ES-I3 (cell line): ENCODE data around the gene CTBP2.

ENCODE experiments used
- H3K36me3 ChIP-seq: 2 replicates; pipeline ENCODE4 v1.6.1; 2013; ENCODE audit warnings: mild to moderate bottlenecking, low read length, control low read depth, moderate library complexity; ENCODE audit not compliant: insufficient read depth
- H3K4me1 ChIP-seq: 2 replicates; pipeline ENCODE4 v1.6.1; 2013; ENCODE audit warnings: mild to moderate bottlenecking, control low read depth, low read length; ENCODE audit not compliant: insufficient read depth
- H3K9ac ChIP-seq: 2 replicates; pipeline ENCODE4 v1.6.1; 2013; ENCODE audit warnings: low read depth, mild to moderate bottlenecking, low read length, moderate library complexity
- H3K9me3 ChIP-seq: 2 replicates; pipeline ENCODE4 v1.6.1; 2013; ENCODE audit warnings: mild to moderate bottlenecking, low read length, moderate library complexity; ENCODE audit not compliant: control insufficient read depth, insufficient read depth

CTBP2 gene

DNA sequence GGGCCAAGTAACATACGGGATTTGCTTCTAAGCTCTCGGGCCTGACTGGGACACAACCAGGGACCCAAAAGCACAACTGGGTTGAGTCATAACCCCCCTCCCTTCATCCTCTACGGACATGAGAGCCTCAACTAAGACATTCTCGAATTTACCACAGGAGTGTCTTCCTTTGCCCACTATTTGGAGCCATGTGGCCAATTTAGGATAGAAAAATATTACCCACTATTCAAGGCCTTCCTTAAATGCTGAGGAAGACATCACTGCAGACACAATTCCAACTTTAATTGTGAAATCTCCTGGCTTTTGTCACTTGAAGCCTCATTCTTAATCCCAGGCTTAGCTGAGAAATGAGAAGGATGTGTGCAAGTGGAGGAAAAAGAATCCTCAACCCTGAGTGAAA lies 11.8 kb downstream of the CTBP2 start:
- H3K36me3 ChIP-seq: 0 out of 2 replicates have a peak, but pooled peaks cover 4% of the 10 kb centered on the region
- no peaks in the 10 kb centered on the region for H3K9me3 ChIP-seq
- H3K4me1 ChIP-seq: peaks cover 77% of the 10 kb centered on the region
- peak overlapping the region; percentile 3; the same call in 1 of the 2 replicates for H3K9ac ChIP-seq

DNA sequence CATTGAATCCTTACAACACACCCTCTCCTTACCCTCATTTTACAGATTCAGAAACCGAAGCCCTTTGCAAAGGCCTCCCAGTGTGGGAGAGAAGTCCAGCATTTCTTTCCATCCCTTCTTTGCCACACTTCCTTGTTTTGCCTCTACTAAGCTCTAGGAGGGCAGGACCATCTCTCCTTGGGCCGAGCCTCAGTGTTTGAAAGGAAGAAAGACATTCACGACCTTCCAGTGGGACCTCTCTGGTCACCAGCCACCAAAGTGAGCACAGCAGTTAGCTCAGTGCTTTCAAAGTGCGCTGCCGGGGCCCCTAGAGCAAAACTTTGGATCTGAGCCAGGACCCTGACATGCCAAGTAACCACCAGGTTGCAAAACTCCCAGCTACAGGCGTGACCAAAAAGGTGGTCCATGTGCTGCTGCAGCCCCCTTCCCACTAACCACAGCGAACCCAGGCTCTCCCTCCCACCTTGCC lies 12.4 kb downstream of the CTBP2 start:
- Histone ChIP-seq H3K4me1 (peaks cover 76% of the 10 kb centered on the region), H3K9ac (no peak overlapping the region), H3K36me3 (0 out of 2 replicates have a peak, but pooled peaks cover 4% of the 10 kb centered on the region), H3K9me3 (no peaks in the 10 kb centered on the region)

- H3K9me3 ChIP-seq: no peaks in the 10 kb centered on the region
- peaks cover 72% of the 10 kb centered on the region for H3K4me1 ChIP-seq
- H3K9ac ChIP-seq: no peak overlapping the region
- 0 out of 2 replicates have a peak, but pooled peaks cover 4% of the 10 kb centered on the region for H3K36me3 ChIP-seq
These were observed 13.4 kb downstream of the CTBP2 start for GRCh38 chr10:125146791-125147579.

GRCh38 chr10:125145636-125146035 lies 14.7 kb downstream of the CTBP2 start:
- Histone ChIP-seq H3K9me3 (no peaks in the 10 kb centered on the region), H3K36me3 (0 out of 2 replicates have a peak, but pooled peaks cover 4% of the 10 kb centered on the region), H3K9ac (no peak overlapping the region), H3K4me1 (peaks cover 73% of the 10 kb centered on the region)

- peaks cover 67% of the 10 kb centered on the region for H3K4me1 ChIP-seq
- no peak overlapping the region for H3K9ac ChIP-seq
- no peaks in the 10 kb centered on the region for H3K9me3 ChIP-seq
- H3K36me3 ChIP-seq: 0 out of 2 replicates have a peak, but pooled peaks cover 4% of the 10 kb centered on the region
These were observed 15.4 kb downstream of the CTBP2 start for GRCh38 chr10:125144693-125145623.

DNA sequence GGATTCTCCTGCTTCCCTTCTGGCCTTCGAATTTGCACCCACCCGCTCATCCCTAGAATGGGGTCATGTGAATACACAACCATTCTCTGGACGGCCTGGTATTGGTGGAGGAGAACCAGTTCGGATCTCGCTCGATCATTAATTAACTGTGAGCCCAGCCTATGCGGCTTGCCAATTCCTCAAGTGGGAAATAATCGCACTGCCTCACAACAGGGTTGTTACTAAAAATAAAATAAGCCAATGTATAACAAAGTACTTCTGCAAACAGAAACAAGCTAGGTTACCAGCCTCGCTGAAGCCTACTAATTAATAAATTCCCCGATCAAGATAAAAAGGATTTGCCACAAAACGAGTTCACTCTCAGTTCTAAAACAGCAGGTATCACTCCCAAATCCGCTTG lies 16.2 kb downstream of the CTBP2 start:
- H3K9ac ChIP-seq: no peak overlapping the region
- peaks cover 65% of the 10 kb centered on the region for H3K4me1 ChIP-seq
- no peaks in the 10 kb centered on the region for H3K9me3 ChIP-seq
- peaks cover 6% of the 10 kb centered on the region; the same call in 1 of the 2 replicates for H3K36me3 ChIP-seq

- Histone ChIP-seq H3K9ac (no peak overlapping the region), H3K4me1 (peaks cover 61% of the 10 kb centered on the region), H3K36me3 (peaks cover 6% of the 10 kb centered on the region; the same call in 1 of the 2 replicates)
These were observed 17.4 kb downstream of the CTBP2 start for GRCh38 chr10:125142946-125143345.

GRCh38 chr10:125141860-125142484 lies 18.4 kb downstream of the CTBP2 start:
- Histone ChIP-seq H3K9me3 (no peaks in the 10 kb centered on the region), H3K36me3 (peaks cover 12% of the 10 kb centered on the region), H3K4me1 (peaks cover 63% of the 10 kb centered on the region), H3K9ac (no peak overlapping the region)

More at GRCh38 chr10:125142946-125143345, 17.4 kb downstream of the CTBP2 start:
- H3K9me3 ChIP-seq: no peaks in the 10 kb centered on the region

GRCh38 chr10:125141150-125141859 lies 19.1 kb downstream of the CTBP2 start:
- Histone ChIP-seq H3K9ac (no peak overlapping the region), H3K36me3 (peaks cover 14% of the 10 kb centered on the region), H3K4me1 (peaks cover 64% of the 10 kb centered on the region), H3K9me3 (no peaks in the 10 kb centered on the region)

GRCh38 chr10:125140151-125140550 lies 20.2 kb downstream of the CTBP2 start:
- Histone ChIP-seq H3K9ac (no peak overlapping the region), H3K9me3 (no peaks in the 10 kb centered on the region), H3K36me3 (peaks cover 14% of the 10 kb centered on the region), H3K4me1 (peaks cover 68% of the 10 kb centered on the region)

DNA sequence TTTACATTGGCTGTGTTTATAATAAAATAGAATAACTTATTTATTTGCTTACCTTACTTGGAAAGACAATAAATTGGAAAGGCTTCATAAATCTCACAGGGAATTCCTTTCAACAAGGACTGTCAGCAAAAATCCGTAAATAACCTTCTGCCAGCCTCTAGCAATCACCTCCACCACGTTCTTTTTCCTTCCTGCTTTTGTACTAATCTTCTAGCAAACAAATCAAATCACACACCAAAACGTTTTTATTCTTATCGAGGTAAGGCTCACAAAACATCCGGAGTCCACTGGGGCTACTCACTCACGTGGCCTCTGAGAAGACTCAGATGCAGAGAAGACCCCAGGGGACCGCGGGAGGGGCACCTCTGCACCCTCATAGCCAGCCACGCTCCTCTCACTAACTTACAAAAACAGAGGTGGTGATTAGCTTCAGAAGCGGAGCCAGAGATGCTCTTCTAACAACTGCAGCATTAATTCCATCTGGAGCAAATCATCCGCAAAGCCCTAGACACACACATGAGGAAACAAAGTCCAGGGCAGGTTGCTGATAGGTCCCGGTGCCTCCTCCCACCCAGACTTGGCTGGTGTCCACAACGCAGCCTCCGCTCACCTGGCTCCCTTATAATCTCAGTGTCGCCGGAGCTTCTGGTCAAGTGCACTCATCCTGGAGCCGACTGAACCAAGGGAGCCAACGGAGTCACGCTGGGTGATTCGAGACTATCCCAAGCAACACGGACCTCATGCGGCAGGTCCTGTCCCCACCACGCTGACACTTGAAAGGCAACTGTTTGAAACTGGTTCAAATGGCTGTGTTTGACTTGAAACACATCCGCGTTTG lies 22.5 kb downstream of the CTBP2 start:
- peaks cover 70% of the 10 kb centered on the region for H3K4me1 ChIP-seq
- H3K9me3 ChIP-seq: no peaks in the 10 kb centered on the region
- peaks cover 14% of the 10 kb centered on the region for H3K36me3 ChIP-seq
- no peak overlapping the region for H3K9ac ChIP-seq

DNA sequence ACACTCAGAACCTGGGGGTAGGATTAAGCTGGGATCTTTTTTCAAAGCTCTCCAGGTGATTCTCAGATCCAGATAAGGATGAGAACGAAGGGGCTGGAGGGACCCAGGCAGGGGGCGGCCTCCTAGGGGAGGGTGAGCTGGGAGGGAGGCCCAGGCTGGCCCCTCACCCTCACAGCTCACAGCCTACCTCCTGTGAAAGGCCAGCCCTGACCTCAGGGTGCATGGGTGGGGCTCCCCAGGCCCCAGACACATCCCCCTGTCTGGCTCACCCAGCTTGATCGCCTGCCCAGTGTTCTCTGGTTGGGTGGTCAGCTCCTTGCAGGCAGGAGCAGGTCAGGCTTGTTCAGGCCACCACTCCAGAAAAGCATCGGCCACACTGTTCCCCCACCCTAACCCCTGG lies 24.3 kb downstream of the CTBP2 start:
- Histone ChIP-seq H3K9ac (no peak overlapping the region), H3K9me3 (no peaks in the 10 kb centered on the region), H3K4me1 (peaks cover 65% of the 10 kb centered on the region), H3K36me3 (peaks cover 19% of the 10 kb centered on the region)

DNA sequence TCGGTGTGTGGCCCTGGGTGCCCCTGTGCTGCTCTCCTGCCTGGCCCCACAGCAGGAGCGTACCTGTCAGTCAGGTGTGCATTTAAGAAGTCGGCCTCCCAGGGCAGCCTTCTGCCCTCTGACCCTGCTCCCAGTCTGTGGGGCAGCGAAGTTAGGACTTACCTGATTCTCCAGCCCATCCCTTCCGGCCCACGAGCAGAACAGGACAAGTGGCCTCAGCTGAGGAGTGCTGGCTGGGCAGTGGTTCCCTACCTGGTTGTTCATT lies 24.7 kb downstream of the CTBP2 start:
- Histone ChIP-seq H3K9me3 (no peaks in the 10 kb centered on the region), H3K36me3 (peaks cover 19% of the 10 kb centered on the region), H3K4me1 (peaks cover 65% of the 10 kb centered on the region), H3K9ac (no peak overlapping the region)
